HCT116 (cell line): ENCODE measurements around the gene NAA40.

ENCODE experiments used
- CEBPB ChIP-seq: IDR thresholded peaks from 2 replicates; pipeline ENCODE4 v1.6.1; 2012; ENCODE audit warnings: low read depth
- ZBTB33 ChIP-seq: IDR thresholded peaks from 2 replicates; pipeline ENCODE4 v1.6.1; 2011; ENCODE audit warnings: mild to moderate bottlenecking, low read length, moderate library complexity; ENCODE audit not compliant: insufficient replicate concordance; ENCODE audit errors: extremely low read depth

- TF ChIP-seq ZBTB33 (no peak), CEBPB (no peak)
Measured at GRCh38 chr11:63911876-63912275, 26.9 kb upstream of the NAA40 start.
